Activated CD8-positive, alpha-beta memory T cell treated with anti-CD3 and anti-CD28 coated beads, Interleukin-2, amount 50 U/mL, for 24 hours (primary cell): Measurements from ENCODE around the gene PLA2G2E.

Experiments
- DNase-seq: peaks from one replicate; pipeline ENCODE4 v3.0.0-alpha.2; 2020; ENCODE audit errors: extremely low read depth

Gene PLA2G2E

GRCh38 chr1:19923137-19923952 lies at the start of gene PLA2G2E:
Gene PLA2G2E, minus strand, starts transcription at chr1:19923617. Its CDS starts 58 bp downstream, at chr1:19923559.
- DNase-seq = no peak

- no peak for DNase-seq
Observed at GRCh38 chr1:19971664-19972063, 48.2 kb upstream of the PLA2G2E start.

DNA sequence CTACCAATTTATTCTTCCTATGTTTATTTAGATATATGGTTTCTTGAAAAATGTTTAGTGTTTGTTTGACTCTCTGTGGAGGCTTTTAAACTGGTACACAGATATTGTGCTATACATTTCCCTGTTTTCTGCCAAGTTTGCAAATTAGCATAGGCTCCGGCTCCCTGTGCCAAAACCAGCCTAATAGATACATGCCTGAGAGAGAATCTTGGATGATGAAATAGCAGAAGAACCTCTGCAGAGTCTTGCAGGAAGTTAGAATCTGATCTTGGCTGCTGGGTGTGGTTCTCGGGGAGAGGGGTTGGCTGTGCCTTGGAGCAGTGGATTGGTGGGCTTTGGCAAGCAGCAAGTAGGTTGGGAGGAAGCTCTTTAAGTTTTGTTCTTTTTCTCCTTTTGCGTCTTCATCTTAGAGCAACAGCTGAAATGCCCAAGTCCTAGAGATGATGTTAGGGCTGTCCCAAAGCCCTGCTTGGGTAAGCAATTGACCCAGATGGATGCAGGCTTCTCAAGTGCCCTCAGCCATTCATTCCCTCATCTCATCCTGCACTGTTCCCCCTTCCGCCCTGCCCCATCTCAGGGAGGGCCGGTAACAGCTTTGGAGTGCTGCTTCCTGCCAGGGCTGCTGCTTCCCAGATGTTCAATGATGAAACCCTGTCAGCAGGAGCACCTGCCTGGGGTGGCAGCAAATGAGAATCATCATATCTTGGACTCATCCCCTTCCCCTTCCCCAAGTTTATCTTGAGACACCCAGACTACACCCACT lies 46.7 kb upstream of the PLA2G2E start:
- DNase-seq = no peak

DNA sequence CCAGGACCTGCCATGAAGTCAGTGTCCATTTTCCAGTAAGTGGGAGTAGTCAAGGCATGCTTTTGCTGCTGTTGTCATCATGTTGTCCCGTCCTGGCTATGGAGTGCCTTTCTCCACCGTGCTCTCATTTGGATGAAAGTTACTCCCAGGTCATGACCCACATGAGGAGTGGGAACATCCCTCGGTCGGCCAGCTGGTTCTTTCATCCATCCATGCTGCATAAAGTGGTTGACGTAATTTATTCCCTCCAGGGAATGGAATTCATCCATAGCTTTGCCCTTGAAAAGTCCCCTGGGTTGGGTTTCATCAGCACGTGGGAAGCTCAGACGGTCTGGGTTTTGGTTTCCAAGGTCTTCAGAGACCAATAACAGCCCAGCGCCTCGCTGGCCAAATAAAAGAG lies 44.4 kb upstream of the PLA2G2E start:
- no peak for DNase-seq

DNA sequence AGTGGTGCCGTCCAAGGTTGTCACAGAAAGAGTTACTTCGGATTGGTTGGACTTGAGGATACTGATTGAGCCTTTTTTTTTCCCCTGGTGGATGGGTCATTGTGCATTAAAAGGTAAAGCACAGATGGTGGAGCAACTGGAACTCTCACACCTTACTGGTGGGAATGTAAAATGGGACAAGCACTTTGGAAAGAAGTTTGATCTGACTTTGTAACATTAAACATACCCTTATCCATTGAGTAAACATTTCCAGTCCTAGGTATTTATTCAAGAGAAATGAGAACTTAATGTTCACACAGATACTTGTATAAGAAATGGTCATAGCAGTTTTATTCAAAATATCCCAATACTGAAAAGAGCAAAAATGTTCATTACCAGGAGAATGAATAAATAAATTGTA lies 41.1 kb upstream of the PLA2G2E start:
- DNase-seq = no peak

DNA sequence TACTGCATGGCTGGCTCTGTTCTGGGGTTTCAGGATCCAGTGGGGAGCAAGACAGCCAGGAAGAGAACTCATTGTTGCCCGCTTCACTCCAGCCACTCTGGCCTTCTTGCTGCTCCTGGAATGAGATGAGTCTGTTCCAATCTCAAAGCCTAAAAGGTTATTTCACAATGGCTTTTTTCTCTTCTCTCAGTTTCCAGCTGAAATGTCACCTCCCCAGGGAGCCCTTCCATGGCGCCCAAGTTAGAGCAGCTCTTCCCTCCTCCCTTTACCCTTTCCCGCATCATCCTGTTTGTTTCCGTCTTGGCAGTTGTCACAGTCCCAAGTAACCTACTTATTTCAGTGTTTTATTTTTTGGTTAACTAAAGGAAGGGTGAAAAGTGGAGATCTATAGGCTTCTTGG lies 40.2 kb upstream of the PLA2G2E start:
- DNase-seq = no peak

DNA sequence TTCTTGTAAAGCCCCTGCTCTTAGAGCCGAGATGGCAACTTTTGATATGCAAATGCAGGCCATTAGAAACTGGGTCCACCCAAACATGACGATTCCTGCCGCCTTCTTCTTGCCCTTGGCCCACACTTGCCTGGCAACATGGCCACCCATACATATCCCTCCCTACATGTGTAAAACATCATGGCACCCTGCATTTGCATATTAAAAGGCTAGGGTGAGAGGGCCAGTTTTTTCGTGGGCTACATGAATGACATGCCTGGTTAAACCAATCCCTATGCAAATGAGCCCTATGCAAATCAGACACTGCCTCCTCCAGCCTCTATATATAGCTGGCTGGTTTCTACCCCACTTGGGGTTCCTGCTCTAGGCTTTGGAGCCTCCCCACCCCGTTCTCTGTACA lies 37.2 kb upstream of the PLA2G2E start:
- no peak for DNase-seq

- DNase-seq = no peak
Observed at GRCh38 chr1:19957779-19958178, 34.4 kb upstream of the PLA2G2E start.

DNA sequence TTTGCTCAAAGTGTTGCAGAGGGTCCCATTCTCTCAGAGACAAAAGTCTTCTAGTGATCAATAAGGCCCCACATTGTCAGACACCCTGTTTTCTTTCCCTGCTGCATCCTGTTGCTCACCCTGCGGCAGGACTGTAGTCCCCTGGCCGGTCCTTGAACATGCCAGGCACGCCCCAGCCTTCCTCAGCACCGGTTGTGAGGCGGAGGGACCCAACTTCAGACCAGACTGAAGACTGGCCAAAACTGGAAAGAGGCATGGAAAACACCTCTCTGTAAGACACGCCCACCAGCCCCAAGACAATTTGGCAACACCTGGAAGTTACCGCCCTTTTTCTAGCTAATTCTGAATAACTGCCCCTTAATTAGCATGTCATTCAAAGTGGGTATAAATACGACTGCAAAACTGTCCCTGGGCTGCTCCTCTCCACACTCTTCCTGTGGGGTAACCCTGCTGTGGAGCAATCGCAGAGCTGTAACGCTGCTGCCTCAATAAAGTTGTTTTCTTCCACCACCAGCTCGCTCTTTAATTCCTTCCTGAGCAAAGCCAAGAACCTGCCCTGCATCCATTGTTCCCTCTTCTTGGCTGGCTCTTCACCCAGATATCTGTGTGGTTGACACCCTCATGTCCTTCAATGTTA lies 32.2 kb upstream of the PLA2G2E start:
- DNase-seq = no peak

- DNase-seq = no peak
Observed at GRCh38 chr1:19954059-19954458, 30.6 kb upstream of the PLA2G2E start.

GRCh38 chr1:19949016-19949415 lies 25.6 kb upstream of the PLA2G2E start:
- no peak for DNase-seq

DNA sequence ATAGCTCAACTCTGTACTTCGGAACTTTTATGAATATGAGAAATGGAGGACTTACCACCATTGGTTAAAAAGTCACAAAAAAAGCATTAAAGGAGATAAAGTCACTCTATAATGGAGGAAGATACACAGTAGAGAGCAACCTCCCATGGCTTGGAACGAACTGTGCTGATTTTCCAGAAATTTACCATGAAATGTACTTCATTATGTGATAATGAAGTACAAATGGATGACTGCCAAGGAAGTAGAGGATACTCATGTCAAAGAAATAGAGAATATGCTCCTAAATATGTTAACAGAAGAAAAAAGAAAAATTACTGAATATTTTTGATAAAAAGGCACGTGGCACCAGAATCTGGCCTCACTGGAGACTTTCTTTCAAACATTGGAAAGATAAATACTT lies 23.6 kb upstream of the PLA2G2E start:
- no peak for DNase-seq

- DNase-seq = no peak
Observed at GRCh38 chr1:19946331-19946751, 22.9 kb upstream of the PLA2G2E start.

DNA sequence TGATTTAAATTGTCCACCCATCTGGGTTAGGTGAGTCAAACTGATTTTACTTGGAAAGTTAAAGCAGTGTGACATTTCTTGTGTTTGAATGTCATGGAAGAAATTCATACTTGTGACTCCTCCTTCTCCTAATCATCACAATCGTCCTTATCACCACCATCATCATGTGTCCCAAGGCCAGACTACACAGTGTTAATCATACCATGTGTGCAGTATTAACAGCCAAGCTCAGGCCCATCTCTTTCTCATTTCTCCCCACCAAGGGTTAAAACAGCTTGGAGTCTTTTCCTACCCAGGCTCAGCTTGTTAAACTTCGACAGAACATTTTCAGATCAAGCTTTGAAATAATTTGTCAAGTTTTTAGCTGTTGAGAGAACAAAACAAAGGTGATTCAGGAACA lies 22.5 kb upstream of the PLA2G2E start:
- DNase-seq = no peak

- DNase-seq = no peak
Observed at GRCh38 chr1:19942657-19943056, 19.2 kb upstream of the PLA2G2E start.

- no peak for DNase-seq
Observed at GRCh38 chr1:19942088-19942487, 18.7 kb upstream of the PLA2G2E start.

DNA sequence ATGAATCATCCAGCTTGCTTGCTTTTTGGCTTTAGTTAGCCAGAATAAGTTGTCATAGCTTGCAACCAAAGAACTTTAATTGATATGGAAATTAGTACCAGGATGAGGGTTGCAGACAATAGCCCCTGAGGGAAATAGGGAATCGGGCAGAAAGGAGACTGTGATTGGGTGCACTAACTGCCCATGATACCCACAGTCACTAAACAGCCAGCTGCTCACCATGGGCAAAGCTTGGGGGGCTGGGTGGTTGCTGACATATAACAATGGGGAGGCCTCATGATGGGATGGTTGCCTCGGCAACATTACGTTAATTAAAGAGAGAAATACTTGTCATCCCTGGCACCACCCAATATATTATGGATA lies 17.8 kb upstream of the PLA2G2E start:
- no peak for DNase-seq

- DNase-seq = no peak
Observed at GRCh38 chr1:19940486-19941205, 17.2 kb upstream of the PLA2G2E start.

DNA sequence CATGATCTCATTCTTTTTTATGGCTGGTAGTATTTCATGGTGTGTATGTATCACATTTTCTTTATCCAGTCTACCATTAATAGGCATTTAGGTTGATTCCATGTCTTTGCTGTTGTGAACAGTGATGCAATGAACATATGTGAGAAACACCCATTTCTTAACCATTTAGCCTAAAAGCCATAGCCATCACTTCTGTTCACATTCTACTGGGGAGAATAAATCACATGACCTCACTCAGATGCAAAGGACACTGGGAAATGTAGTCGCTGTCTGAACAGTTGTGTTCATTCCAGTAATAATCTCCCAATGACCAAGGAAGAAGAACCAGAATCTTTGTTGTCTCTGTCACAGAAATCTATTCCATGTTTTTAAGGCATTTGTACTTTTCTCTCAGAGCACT lies 15.1 kb upstream of the PLA2G2E start:
- DNase-seq = no peak

DNA sequence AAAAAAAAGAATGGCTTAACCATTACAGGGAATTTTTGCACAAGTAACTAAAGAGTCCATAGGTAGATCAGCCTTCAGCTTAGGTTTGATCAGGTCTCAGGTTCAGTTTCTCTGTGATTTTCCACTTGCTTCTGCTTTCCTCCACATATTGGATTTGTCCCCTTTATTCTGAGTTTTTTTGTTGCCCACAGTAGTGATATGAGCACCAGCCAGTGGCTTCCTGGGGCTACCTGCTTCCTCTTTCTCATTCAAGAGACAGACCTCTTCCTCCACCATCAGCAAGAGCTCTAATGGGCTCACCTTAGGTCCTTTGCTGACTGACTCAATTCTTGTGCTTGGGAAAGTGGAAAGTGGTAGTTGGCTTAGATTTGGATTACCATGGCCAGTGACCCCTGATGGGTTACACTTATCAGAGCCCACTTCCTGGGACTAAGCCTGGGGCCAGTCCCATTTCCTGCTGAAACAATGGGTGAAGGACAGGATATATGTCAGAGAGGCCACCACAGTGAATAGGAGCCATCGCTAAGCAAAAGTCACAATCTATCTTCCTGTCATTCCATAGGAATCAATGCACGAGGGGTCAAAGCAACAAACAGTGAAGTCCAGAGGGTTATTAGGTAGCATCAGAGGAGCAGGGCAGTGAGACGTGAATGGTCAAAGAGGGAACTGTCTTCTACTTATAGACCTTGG lies 12.8 kb upstream of the PLA2G2E start:
- DNase-seq = no peak

GRCh38 chr1:19934336-19934735 lies 10.9 kb upstream of the PLA2G2E start:
- no peak for DNase-seq

- no peak for DNase-seq
Observed at GRCh38 chr1:19932866-19933265, 9.4 kb upstream of the PLA2G2E start.
